Endothelial cell of umbilical vein (primary cell): ENCODE measurements around the gene PALD1. TPM values are rescaled to one million over a fixed set of nuclear protein-coding genes. Genes with fewer than 3 reads are reported as not detected.

ENCODE experiments used
- BruUV-seq: library from RNA; stranded (reverse); fragments of 400-500 nt; replicated peaks from 2 replicates; lab custom pipeline; 2021; lab: Mats Ljungman, UMichigan
- CTCF ChIA-PET: fragments of 300-600, 350-600 bp; sonication (Branson Sonifier 250); formaldehyde crosslinking; loops from one replicate; lab custom pipeline; 2021; ENCODE audit warnings: antibody characterized with exemption, inconsistent platforms; lab: Charles Lee
- POLR2A ChIA-PET: fragments of 300-600, 350-600 bp; sonication (Branson Sonifier 250); formaldehyde crosslinking; loops from one replicate; lab custom pipeline; 2021; ENCODE audit warnings: antibody characterized with exemption, inconsistent platforms; lab: Charles Lee
- DNase-seq: peaks from one replicate; pipeline ENCODE4 v3.0.0-alpha.2; 2011; ENCODE audit warnings: low read depth, low spot score
- FAIRE-seq: peaks from 2 replicates; lab custom pipeline; 2011; peaks lifted over from hg19 to GRCh38; lab: Jason Lieb, UNC
- H2AFZ ChIP-seq: 2 replicates; pipeline ENCODE4 v1.6.0; 2012; ENCODE audit warnings: low read depth, low read length, control low read depth, inconsistent platforms
- H3K27ac ChIP-seq: 2 replicates; pipeline ENCODE4 v1.5.1; 2011; ENCODE audit warnings: low read depth, mild to moderate bottlenecking, control low read depth, low read length, moderate library complexity; ENCODE audit not compliant: insufficient read depth
- H3K27me3 ChIP-seq, 2 experiments: 2 replicates each; pipeline versions ENCODE4 v1.6.0 to v1.6.1; 2011; ENCODE audit warnings: low read length in 2 of 2, mixed read lengths in 1 of 2; ENCODE audit not compliant: control insufficient read depth in 2 of 2, insufficient read depth in 2 of 2
- H3K36me3 ChIP-seq, 2 experiments: 2 replicates in 1 of 2; 3 replicates in 1 of 2; pipeline ENCODE4 v1.5.1; 2011; ENCODE audit warnings: low read length in 2 of 2, mild to moderate bottlenecking in 1 of 2, moderate library complexity in 1 of 2; ENCODE audit not compliant: control insufficient read depth in 2 of 2, insufficient read depth in 2 of 2; ENCODE audit errors: extremely low read depth in 1 of 2
- H3K4me1 ChIP-seq: 3 replicates; pipeline ENCODE4 v1.5.1; 2011; ENCODE audit warnings: mild to moderate bottlenecking, low read length; ENCODE audit not compliant: control insufficient read depth, insufficient read depth; ENCODE audit errors: extremely low read depth
- H3K4me2 ChIP-seq: 2 replicates; pipeline ENCODE4 v1.6.1; 2011; ENCODE audit warnings: low read length, control low read depth, mixed read lengths; ENCODE audit not compliant: insufficient read depth
- H3K4me3 ChIP-seq, 3 experiments: fragments of 200-600 bp in 1 of 3; sonication (generic), shearing (Covaris generic) in 1 of 3; replicated peaks in 1 of 3; 2 replicates each; pipeline ENCODE4 v1.5.1; 2011 to 2016; ENCODE audit warnings: control low read depth in 3 of 3, low read length in 3 of 3, mild to moderate bottlenecking in 2 of 3, inconsistent platforms in 1 of 3, low read depth in 1 of 3, moderate library complexity in 1 of 3; ENCODE audit not compliant: insufficient read depth in 1 of 3
- H3K79me2 ChIP-seq: 2 replicates; pipeline ENCODE4 v1.6.0; 2012; ENCODE audit warnings: low read length, inconsistent platforms; ENCODE audit not compliant: control insufficient read depth, insufficient read depth
- H3K9ac ChIP-seq: replicated peaks from 2 replicates; pipeline ENCODE3; 2011; ENCODE audit warnings: low read length, control low read depth; ENCODE audit not compliant: insufficient read depth; ENCODE audit errors: extremely low read depth
- H3K9me1 ChIP-seq: replicated peaks from 3 replicates; pipeline ENCODE4 v1.6.0; 2011; ENCODE audit warnings: mild to moderate bottlenecking, low read length; ENCODE audit not compliant: control insufficient read depth, insufficient read depth; ENCODE audit errors: extremely low read depth
- H3K9me3 ChIP-seq: replicated peaks from 2 replicates; pipeline ENCODE4 v1.5.1; 2012; ENCODE audit warnings: low read length, inconsistent platforms; ENCODE audit not compliant: control insufficient read depth, insufficient read depth
- H4K20me1 ChIP-seq: replicated peaks from 2 replicates; pipeline ENCODE3; 2011; ENCODE audit warnings: mild to moderate bottlenecking, low read length; ENCODE audit not compliant: control insufficient read depth, insufficient read depth; ENCODE audit errors: extremely low read depth
- CTCF ChIP-seq, 2 donors: IDR thresholded peaks; 1 replicate in 1 of 2; 2 replicates in 1 of 2; pipeline ENCODE4 v1.5.1; 2011; ENCODE audit warnings: low read length in 2 of 2, mild to moderate bottlenecking in 2 of 2, moderate library complexity in 2 of 2, control low read depth in 1 of 2, inconsistent platforms in 1 of 2, low read depth in 1 of 2; ENCODE audit not compliant: insufficient read depth in 1 of 2; ENCODE audit errors: extremely low read depth in 1 of 2
- EZH2 ChIP-seq: IDR thresholded peaks from 2 replicates; pipeline ENCODE4 v1.6.1; 2012; ENCODE audit warnings: borderline replicate concordance, low read depth, mild to moderate bottlenecking, moderate library complexity, low read length, inconsistent platforms; ENCODE audit not compliant: severe bottlenecking
- FOS ChIP-seq: IDR thresholded peaks from 2 replicates; pipeline ENCODE4 v1.6.1; 2011; ENCODE audit warnings: mild to moderate bottlenecking, low read length, moderate library complexity, borderline replicate concordance; ENCODE audit not compliant: insufficient read depth
- GATA2 ChIP-seq: IDR thresholded peaks from 2 replicates; pipeline ENCODE4 v1.7.0; 2011; ENCODE audit warnings: low read depth, mild to moderate bottlenecking, moderate library complexity, mixed read lengths, low read length; ENCODE audit not compliant: insufficient read length, insufficient read depth
- JUN ChIP-seq: IDR thresholded peaks from 2 replicates; pipeline ENCODE4 v1.6.1; 2011; ENCODE audit warnings: borderline replicate concordance, low read depth; ENCODE audit not compliant: insufficient read length, insufficient read depth
- MAX ChIP-seq: IDR thresholded peaks from 2 replicates; pipeline ENCODE4 v1.6.1; 2011; ENCODE audit not compliant: insufficient read depth, insufficient read length
- MYC ChIP-seq: IDR thresholded peaks from one replicate; pipeline ENCODE4 v1.6.1; 2011; ENCODE audit warnings: mild to moderate bottlenecking, low read depth, low read length
- POLR2A ChIP-seq: IDR thresholded peaks from 2 replicates; pipeline ENCODE4 v1.6.1; 2012; ENCODE audit warnings: low read depth, mild to moderate bottlenecking, control low read depth, low read length
- dilution Hi-C: fragments of 300-500 bp; cut with MboI; formaldehyde crosslinking; loops from one replicate; pipeline ENCODE4 v1.15.0; 2019; ENCODE audit warnings: low sequenced_read_pairs; ENCODE audit not compliant: extremely low pct_ligation_motif_present
- intact Hi-C: fragments of 100-400 bp; cut with micrococcal nuclease; formaldehyde crosslinking; loops from one replicate; pipeline ENCODE4 v1.10.0; 2022
- polyA plus RNA-seq, 4 experiments: library from polyadenylated mRNA; depleted of rRNA in 3 of 4; stranded (reverse) in 3 of 4; unstranded in 1 of 4; fragments of >200 nt; gene quantifications; 2 replicates each; pipeline versions ENCODE4 v1.2.1 to v1.2.3, GENCODE V29; 2011 to 2012; ENCODE audit warnings: missing spikeins in 1 of 4
- total RNA-seq: library from RNA; stranded (reverse); gene quantifications from 2 replicates; pipeline ENCODE4 v1.2.3, GENCODE V29; 2021

Gene PALD1
- total and polyA plus RNA-seq, 2 donors (not counting 3 experiments of a cell fraction or from before 2014, with no cell fraction given), result 16.6 to 73.3 TPM

- Histone ChIP-seq H3K4me3 (no peak overlapping the region), H3K36me3 (no peaks in the 10 kb centered on the region), H3K9ac (no peak overlapping the region), H3K27ac (no peak overlapping the region), H3K9me3 (no peaks in the 10 kb centered on the region), H3K4me2 (no peak overlapping the region), H4K20me1 (no peaks in the 10 kb centered on the region), H3K4me1 (no peaks in the 10 kb centered on the region), H2AFZ (no peak overlapping the region), H3K27me3 (peaks cover 33 to 47% of the 10 kb centered on the region in 2 experiments), H3K9me1 (no peaks in the 10 kb centered on the region), H3K79me2 (no peaks in the 10 kb centered on the region)
- FAIRE-seq (no peak), DNase-seq (no peak)
- BruUV-seq, result no TSS peak
- TF ChIP-seq JUN, result no peak
- no peak for TF ChIP-seq MYC
- TF ChIP-seq CTCF (IDR thresholded peaks at IDR 0.05; ENCODE audit: extremely low read depth in 1 of 2, insufficient read depth in 1 of 2, low read depth in 1 of 2, low read length in 2 of 2), result no peak
- TF ChIP-seq GATA2, result no peak
- no peak for TF ChIP-seq POLR2A
- TF ChIP-seq FOS, result no peak
- TF ChIP-seq MAX, result no peak
- no peak for TF ChIP-seq EZH2
- POLR2A ChIA-PET, result no interaction called here
- dilution Hi-C loops (no loop called here), intact Hi-C loops (no loop called here)
- CTCF ChIA-PET, result no interaction called here
These were observed 40.8 kb upstream of the PALD1 start for GRCh38 chr10:70437721-70438120.
